Kidney (tissue), 14 donors: ENCODE results near the gene SLC12A4. TPM values are rescaled to one million over a fixed set of nuclear protein-coding genes. Genes with fewer than 3 reads are reported as not detected.
A peak's percentile ranks its signal among the peaks of the same experiment; 100 is the strongest.

Experiments used
- DNase-seq, 5 donors: peaks; one replicate each; pipeline ENCODE4 v3.0.0-alpha.2; 2013 to 2020
- FAIRE-seq: peaks from 2 replicates; lab custom pipeline; 2012; peaks lifted over from hg19 to GRCh38; lab: Jason Lieb, UNC
- H3K27ac ChIP-seq, 2 donors: one replicate each; pipeline ENCODE4 v1.7.0; 2013; ENCODE audit warnings: low read depth in 2 of 2, low read length in 2 of 2, inconsistent platforms in 1 of 2
- H3K27me3 ChIP-seq: one replicate; pipeline ENCODE4 v1.7.1; 2013; ENCODE audit warnings: low read length, inconsistent platforms; ENCODE audit not compliant: control insufficient read depth, insufficient read depth
- H3K36me3 ChIP-seq, 3 donors: one replicate each; pipeline versions ENCODE4 v1.7.0 to v1.7.1; 2013; ENCODE audit warnings: low read length in 3 of 3, control low read depth in 1 of 3, inconsistent platforms in 1 of 3; ENCODE audit not compliant: insufficient read depth in 3 of 3, control insufficient read depth in 2 of 3
- H3K4me1 ChIP-seq, 3 donors: one replicate each; pipeline versions ENCODE4 v1.7.0 to v1.7.1; 2013; ENCODE audit warnings: low read length in 3 of 3, inconsistent platforms in 1 of 3, low read depth in 1 of 3; ENCODE audit not compliant: control insufficient read depth in 2 of 3, insufficient read depth in 2 of 3
- H3K4me3 ChIP-seq, 3 donors: one replicate each; pipeline versions ENCODE4 v1.7.0 to v1.8.1; 2013; ENCODE audit warnings: low read length in 3 of 3, control low read depth in 1 of 3, inconsistent platforms in 1 of 3
- H3K9ac ChIP-seq, 3 donors: one replicate each; pipeline versions ENCODE4 v1.7.0 to v1.7.1; 2013; ENCODE audit warnings: low read length in 3 of 3, control low read depth in 1 of 3, inconsistent platforms in 1 of 3
- H3K9me3 ChIP-seq, 3 donors: one replicate each; pipeline versions ENCODE4 v1.7.0 to v1.7.1; 2013; ENCODE audit warnings: low read length in 3 of 3, control low read depth in 1 of 3, inconsistent platforms in 1 of 3; ENCODE audit not compliant: control insufficient read depth in 2 of 3, insufficient read depth in 1 of 3
- intact Hi-C: fragments of 100-400 bp; cut with DNase I; formaldehyde crosslinking; loops from one replicate; pipeline ENCODE4 v1.11.1; 2022
- polyA plus RNA-seq: library from polyadenylated mRNA; stranded (reverse); fragments of 350-450 nt; fragmentation: Illumina TruSeq; extraction: RNeasy Lipid Tissue Mini Kit (QIAGEN cat#74804); gene quantifications from one replicate; pipeline ENCODE4 v1.2.3, GENCODE V29; 2014; ENCODE audit warnings: low read depth, low replicate concordance; ENCODE audit not compliant: insufficient read depth
- total RNA-seq: library from RNA; stranded (reverse); fragmentation: NEBNext Ultra II Directional; extraction: Animal tissue kit (Norgen Biotek cat#: 25700); gene quantifications from one replicate; pipeline ENCODE4 v1.2.1, GENCODE V29; 2021
- TF ChIP-seq, protein P1 (sequence below): IDR thresholded peaks from 3 replicates; pipeline ENCODE4 v1.5.1; 2012; ENCODE audit warnings: mild to moderate bottlenecking, moderate library complexity, borderline replicate concordance; ENCODE audit not compliant: insufficient read depth; ENCODE audit errors: extremely low read depth
- donor health status: control.
- donor health status: control.
- donor health status: control.
- donor health status: control.
- donor health status: control.
- donor health status: DM: yes; HTN: yes; CAD: no.
- donor health status: Normal renal cell carcinoma (clear cell type).

The SLC12A4 gene
- total and polyA plus RNA-seq, 2 donors from 2014 or later, result 16.7 to 66.2 TPM

DNA sequence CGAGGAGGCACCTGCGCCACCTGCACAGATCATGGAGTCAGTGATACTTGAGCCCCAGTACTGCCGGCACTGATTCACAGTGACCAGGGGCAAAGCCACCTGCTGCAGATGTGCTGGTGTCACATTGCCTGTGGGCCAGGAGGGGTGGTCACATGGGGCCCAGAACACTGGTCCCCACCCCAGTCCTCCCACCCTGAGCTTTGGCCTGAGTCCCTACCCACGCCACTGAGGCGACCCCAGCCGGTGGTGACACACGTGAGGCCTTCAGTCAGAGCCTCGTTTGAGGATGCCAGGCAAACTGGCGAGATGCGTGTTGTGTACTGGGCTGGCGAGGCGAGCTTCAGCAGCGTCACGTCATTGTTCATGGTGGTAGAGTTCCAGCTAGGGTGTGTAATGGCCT lies 38.2 kb downstream of the SLC12A4 start:
- H3K9ac ChIP-seq, result no peak overlapping the region

DNA sequence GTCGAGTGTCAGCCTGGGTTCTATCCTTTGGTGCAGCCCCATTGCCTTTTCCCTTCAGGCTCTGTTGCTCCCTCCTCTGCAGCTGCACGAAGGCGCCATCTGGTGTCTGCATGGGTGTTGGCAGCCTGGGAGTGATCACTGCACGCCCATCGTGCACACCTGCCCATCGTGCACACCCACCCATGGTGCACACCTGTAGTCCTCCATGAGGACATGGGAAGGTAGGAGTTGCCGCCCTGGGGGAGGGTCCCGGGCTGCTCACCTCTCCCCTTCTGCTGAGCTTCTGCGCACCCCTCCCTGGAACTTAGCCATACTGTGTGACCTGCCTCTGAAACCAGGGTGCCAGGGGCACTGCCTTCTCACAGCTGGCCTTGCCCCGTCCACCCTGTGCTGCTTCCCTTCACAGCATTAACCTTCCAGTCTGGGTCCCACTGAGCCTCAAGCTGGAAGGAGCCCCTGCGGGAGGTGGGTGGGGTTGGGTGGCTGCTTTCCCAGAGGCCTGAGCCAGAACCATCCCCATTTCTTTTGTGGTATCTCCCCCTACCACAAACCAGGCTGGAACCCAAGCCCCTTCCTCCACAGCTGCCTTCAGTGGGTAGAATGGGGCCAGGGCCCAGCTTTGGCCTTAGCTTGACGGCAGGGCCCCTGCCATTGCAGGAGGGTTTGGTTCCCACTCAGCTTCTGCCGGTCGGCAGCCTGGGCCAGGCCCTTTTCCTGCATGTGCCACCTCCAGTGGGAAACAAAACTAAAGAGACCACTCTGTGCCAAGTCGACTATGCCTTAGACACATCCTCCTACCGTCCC lies 39.7 kb downstream of the SLC12A4 start:
- peaks cover 0 to 6% (median 0%) of the 10 kb centered on the region in 3 donors for H3K4me1 ChIP-seq
- H3K4me3 ChIP-seq, result no peak overlapping the region
- TF ChIP-seq, protein P1, sequence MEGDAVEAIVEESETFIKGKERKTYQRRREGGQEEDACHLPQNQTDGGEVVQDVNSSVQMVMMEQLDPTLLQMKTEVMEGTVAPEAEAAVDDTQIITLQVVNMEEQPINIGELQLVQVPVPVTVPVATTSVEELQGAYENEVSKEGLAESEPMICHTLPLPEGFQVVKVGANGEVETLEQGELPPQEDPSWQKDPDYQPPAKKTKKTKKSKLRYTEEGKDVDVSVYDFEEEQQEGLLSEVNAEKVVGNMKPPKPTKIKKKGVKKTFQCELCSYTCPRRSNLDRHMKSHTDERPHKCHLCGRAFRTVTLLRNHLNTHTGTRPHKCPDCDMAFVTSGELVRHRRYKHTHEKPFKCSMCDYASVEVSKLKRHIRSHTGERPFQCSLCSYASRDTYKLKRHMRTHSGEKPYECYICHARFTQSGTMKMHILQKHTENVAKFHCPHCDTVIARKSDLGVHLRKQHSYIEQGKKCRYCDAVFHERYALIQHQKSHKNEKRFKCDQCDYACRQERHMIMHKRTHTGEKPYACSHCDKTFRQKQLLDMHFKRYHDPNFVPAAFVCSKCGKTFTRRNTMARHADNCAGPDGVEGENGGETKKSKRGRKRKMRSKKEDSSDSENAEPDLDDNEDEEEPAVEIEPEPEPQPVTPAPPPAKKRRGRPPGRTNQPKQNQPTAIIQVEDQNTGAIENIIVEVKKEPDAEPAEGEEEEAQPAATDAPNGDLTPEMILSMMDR, result peak; percentile 85
- DNase-seq (peak; percentile 67 to 89 (median 77)), FAIRE-seq (no peak)
- intact Hi-C loops, result loop anchor here (10.0 kb wide), 2 partner anchors 114 to 254 kb away; no protein-coding TSS in a partner anchor
- no peak overlapping the region for H3K9ac ChIP-seq
- no peak overlapping the region for H3K27ac ChIP-seq
- no peaks in the 10 kb centered on the region for H3K27me3 ChIP-seq
- H3K9me3 ChIP-seq, result no peaks in the 10 kb centered on the region
- peaks cover 0 to 11% (median 0%) of the 10 kb centered on the region in 3 donors for H3K36me3 ChIP-seq

More for the DNA sequence above, 38.2 kb downstream of the SLC12A4 start:
- no peak for DNase-seq
- no peaks in the 10 kb centered on the region for H3K27me3 ChIP-seq
- no peak for FAIRE-seq
- no peaks in the 10 kb centered on the region for H3K9me3 ChIP-seq
- peaks cover 0 to 11% (median 2%) of the 10 kb centered on the region in 3 donors for H3K36me3 ChIP-seq
- H3K4me1 ChIP-seq, result peaks cover 0 to 13% (median 5%) of the 10 kb centered on the region in 3 donors
- no peak overlapping the region for H3K27ac ChIP-seq
- TF ChIP-seq, protein P1, result no peak
- H3K4me3 ChIP-seq, result no peak overlapping the region
- intact Hi-C loops, result no loop called here

DNA sequence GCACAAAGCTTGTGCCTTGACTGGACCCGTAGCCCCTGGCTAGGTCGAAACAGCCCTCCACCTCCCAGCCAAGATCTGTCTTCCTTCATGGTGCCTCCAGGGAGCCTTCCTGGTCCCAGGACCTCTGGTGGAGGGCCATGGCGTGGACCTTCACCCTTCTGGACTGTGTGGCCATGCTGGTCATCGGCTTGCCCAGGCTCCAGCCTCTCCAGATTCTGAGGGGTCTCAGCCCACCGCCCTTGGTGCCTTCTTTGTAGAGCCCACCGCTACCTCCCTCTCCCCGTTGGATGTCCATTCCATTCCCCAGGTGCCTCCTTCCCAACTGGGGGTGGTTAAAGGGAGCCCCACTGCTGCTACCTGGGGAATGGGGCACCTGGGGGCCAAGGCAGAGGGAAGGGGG lies 40.3 kb downstream of the SLC12A4 start:
- no peak overlapping the region for H3K9ac ChIP-seq
- H3K27ac ChIP-seq, result no peak overlapping the region

More for the DNA sequence above, 40.3 kb downstream of the SLC12A4 start:
- Histone ChIP-seq H3K36me3 (peaks cover 0 to 11% (median 2%) of the 10 kb centered on the region in 3 donors), H3K27me3 (no peaks in the 10 kb centered on the region), H3K4me1 (peaks cover 0 to 6% (median 0%) of the 10 kb centered on the region in 3 donors), H3K4me3 (no peak overlapping the region), H3K9me3 (no peaks in the 10 kb centered on the region)
- FAIRE-seq (no peak), DNase-seq (no peak)
- TF ChIP-seq, protein P1, result no peak
- intact Hi-C loops, result loop anchor here (10.0 kb wide), 2 partner anchors 113 to 253 kb away; no protein-coding TSS in a partner anchor
